SK-N-MC (cell line): ENCODE measurements around the gene TPR.
A peak's percentile ranks its signal among the peaks of the same experiment; 100 is the strongest.

ENCODE experiments used
- DNase-seq: peaks from one replicate; pipeline ENCODE4 v3.0.0-alpha.2; 2011; ENCODE audit warnings: low read depth, low spot score
- H3K27ac ChIP-seq: fragments of 200-600 bp; sonication (generic); 2 replicates; pipeline ENCODE4 v1.5.1; 2016; ENCODE audit warnings: mixed run types
- H3K36me3 ChIP-seq: fragments of 200-600 bp; sonication (generic); 2 replicates; pipeline ENCODE4 v1.6.1; 2017; ENCODE audit warnings: antibody characterized with exemption, low read length, mixed read lengths; ENCODE audit not compliant: insufficient read depth
- H3K4me3 ChIP-seq: fragments of 200-600 bp; sonication (generic); 2 replicates; pipeline ENCODE4 v1.5.1; 2016
- H3K9ac ChIP-seq: fragments of 200-600 bp; sonication (generic); 2 replicates; pipeline ENCODE4 v1.8.0; 2017; ENCODE audit warnings: mixed run types, mixed read lengths; ENCODE audit not compliant: insufficient read length
- H3K9me3 ChIP-seq: fragments of 200-600 bp; sonication (generic); 2 replicates; pipeline ENCODE4 v1.6.1; 2017; ENCODE audit warnings: low read depth, mild to moderate bottlenecking, antibody characterized with exemption, low read length, moderate library complexity, mixed read lengths
- EZH2 ChIP-seq: fragments of 200-600 bp; sonication (generic); IDR thresholded peaks from one replicate; pipeline ENCODE4 v1.6.1; 2017; ENCODE audit warnings: antibody characterized with exemption
- FOXP2 ChIP-seq: optimal IDR thresholded peaks from 2 replicates; pipeline ENCODE3; 2011; ENCODE audit warnings: mild to moderate bottlenecking, moderate library complexity; ENCODE audit not compliant: insufficient read depth; ENCODE audit errors: extremely low read length, control extremely low read depth
- POLR2AphosphoS5 ChIP-seq: IDR thresholded peaks from 2 replicates; pipeline ENCODE4 v1.6.1; 2012; ENCODE audit warnings: mild to moderate bottlenecking, low read depth, low read length, borderline replicate concordance

Gene TPR

GRCh38 chr1:186340772-186341171 lies 34.3 kb downstream of the TPR start:
- no peaks in the 10 kb centered on the region for H3K9me3 ChIP-seq
- no peak for TF ChIP-seq EZH2
- H3K4me3 ChIP-seq, result no peak overlapping the region
- peaks cover 91% of the 10 kb centered on the region for H3K36me3 ChIP-seq
- H3K9ac ChIP-seq, result no peak overlapping the region
- DNase-seq, result no peak
- H3K27ac ChIP-seq, result no peak overlapping the region

GRCh38 chr1:186337554-186337953 lies 37.5 kb downstream of the TPR start:
- DNase-seq, result no peak
- no peaks in the 10 kb centered on the region for H3K9me3 ChIP-seq
- no peak overlapping the region for H3K4me3 ChIP-seq
- peaks cover 91% of the 10 kb centered on the region for H3K36me3 ChIP-seq
- H3K27ac ChIP-seq, result no peak overlapping the region
- TF ChIP-seq EZH2, result no peak
- TF ChIP-seq FOXP2, result no peak
- no peak for TF ChIP-seq POLR2AphosphoS5
- H3K9ac ChIP-seq, result no peak overlapping the region

- DNase-seq, result no peak
- TF ChIP-seq POLR2AphosphoS5 (no peak), FOXP2 (no peak), EZH2 (no peak)
- Histone ChIP-seq H3K9ac (no peak overlapping the region), H3K36me3 (peaks cover 94% of the 10 kb centered on the region), H3K4me3 (no peak overlapping the region), H3K9me3 (no peaks in the 10 kb centered on the region), H3K27ac (no peak overlapping the region)
These were observed 44.3 kb downstream of the TPR start for GRCh38 chr1:186330758-186331157.

- DNase-seq, result no peak
- Histone ChIP-seq H3K36me3 (peaks cover 92% of the 10 kb centered on the region), H3K4me3 (no peak overlapping the region), H3K9ac (no peak overlapping the region), H3K27ac (no peak overlapping the region), H3K9me3 (no peaks in the 10 kb centered on the region)
- TF ChIP-seq POLR2AphosphoS5 (no peak), EZH2 (no peak)
These were observed 47.7 kb downstream of the TPR start for GRCh38 chr1:186327331-186327730.

- TF ChIP-seq POLR2AphosphoS5, result no peak
- no peak for TF ChIP-seq FOXP2
- no peak for TF ChIP-seq EZH2
- Histone ChIP-seq H3K27ac (peak overlapping the region; percentile 7; the same call in 1 of the 2 replicates), H3K4me3 (no peak overlapping the region), H3K9me3 (no peaks in the 10 kb centered on the region), H3K9ac (no peak overlapping the region), H3K36me3 (peaks cover 93% of the 10 kb centered on the region)
- no peak for DNase-seq
These were observed 49.0 kb downstream of the TPR start for GRCh38 chr1:186326009-186326408.

- no peak for DNase-seq
- peaks cover 93% of the 10 kb centered on the region for H3K36me3 ChIP-seq
- TF ChIP-seq FOXP2 (no peak), EZH2 (no peak), POLR2AphosphoS5 (no peak)
- H3K4me3 ChIP-seq, result no peak overlapping the region
- H3K9me3 ChIP-seq, result no peaks in the 10 kb centered on the region
- no peak overlapping the region for H3K9ac ChIP-seq
- peak overlapping the region; percentile 30; the same call in 1 of the 2 replicates for H3K27ac ChIP-seq
These were observed 49.8 kb downstream of the TPR start for GRCh38 chr1:186325239-186325638.

- Histone ChIP-seq H3K9ac (no peak overlapping the region), H3K4me3 (no peak overlapping the region), H3K36me3 (peaks cover 93% of the 10 kb centered on the region), H3K9me3 (no peaks in the 10 kb centered on the region), H3K27ac (no peak overlapping the region)
- TF ChIP-seq FOXP2 (no peak), POLR2AphosphoS5 (no peak), EZH2 (no peak)
- no peak for DNase-seq
These were observed 51.2 kb downstream of the TPR start for GRCh38 chr1:186323865-186324264.

GRCh38 chr1:186315570-186315969 lies 59.5 kb downstream of the TPR start:
- H3K9me3 ChIP-seq, result no peaks in the 10 kb centered on the region
- no peak for DNase-seq
- H3K9ac ChIP-seq, result no peak overlapping the region
- TF ChIP-seq FOXP2, result no peak
- no peak overlapping the region for H3K4me3 ChIP-seq
- peaks cover 97% of the 10 kb centered on the region for H3K36me3 ChIP-seq
- H3K27ac ChIP-seq, result no peak overlapping the region

- TF ChIP-seq POLR2AphosphoS5 (no peak), EZH2 (no peak), FOXP2 (no peak)
- Histone ChIP-seq H3K9ac (no peak overlapping the region), H3K27ac (no peak overlapping the region), H3K9me3 (no peaks in the 10 kb centered on the region), H3K4me3 (no peak overlapping the region), H3K36me3 (peaks cover 65% of the 10 kb centered on the region)
- DNase-seq, result no peak
These were observed 63.5 kb downstream of the TPR start for GRCh38 chr1:186311375-186312051.

GRCh38 chr1:186310307-186310706 lies 64.7 kb downstream of the TPR start:
- no peak overlapping the region for H3K4me3 ChIP-seq
- no peak overlapping the region for H3K9ac ChIP-seq
- no peak for DNase-seq
- TF ChIP-seq EZH2, result no peak
- TF ChIP-seq POLR2AphosphoS5, result no peak
- no peak for TF ChIP-seq FOXP2
- peaks cover 53% of the 10 kb centered on the region for H3K36me3 ChIP-seq
- H3K9me3 ChIP-seq, result no peaks in the 10 kb centered on the region
- no peak overlapping the region for H3K27ac ChIP-seq
